ENCODE measurements around the gene GSTT4. TPM values are rescaled to one million over a fixed set of nuclear protein-coding genes. Genes with fewer than 3 reads are reported as not detected.

GSTT4 gene
- total and polyA plus RNA-seq, 2 of the 13 experiments (the other 11 are each of a cell fraction or from before 2014, with no cell fraction given), result 0.59 to 0.62 TPM

- TF ChIP-seq ETV5 (CRISPR knock-in tag; IDR thresholded peaks at IDR 0.05; ENCODE audit: borderline replicate concordance) (no peak), FOXA3 (CRISPR knock-in tag; IDR thresholded peaks at IDR 0.05) (peak; percentile 53; the same call in 1 of the 2 replicates), MBNL3 (CRISPR knock-in tag; conservative IDR thresholded peaks at IDR 0.05) (no peak), ZBTB44 (CRISPR knock-in tag; IDR thresholded peaks at IDR 0.05) (no peak), TBX3 (IDR thresholded peaks at IDR 0.05; ENCODE audit: borderline replicate concordance) (no peak), TOPORS (CRISPR knock-in tag; IDR thresholded peaks at IDR 0.05) (no peak), SNAPC5 (CRISPR knock-in tag; IDR thresholded peaks at IDR 0.05; ENCODE audit: borderline replicate concordance) (no peak), CC2D1A (CRISPR knock-in tag; IDR thresholded peaks at IDR 0.05) (no peak), SUZ12 (IDR thresholded peaks at IDR 0.05; ENCODE audit: low read depth, low read length) (no peak), ZNF784 (CRISPR knock-in tag; IDR thresholded peaks at IDR 0.05; ENCODE audit: borderline replicate concordance) (no peak), SPEN (CRISPR knock-in tag; IDR thresholded peaks at IDR 0.05; ENCODE audit: low read depth) (no peak), ZNF740 (CRISPR knock-in tag; IDR thresholded peaks at IDR 0.05) (no peak), ZNF512 (CRISPR knock-in tag; IDR thresholded peaks at IDR 0.05) (no peak), SMC3 (IDR thresholded peaks at IDR 0.05; ENCODE audit: low read length) (no peak; the same call in 1 of the 2 replicates), AFF4 (CRISPR knock-in tag; IDR thresholded peaks at IDR 0.05) (no peak), ZNF644 (CRISPR knock-in tag; IDR thresholded peaks at IDR 0.05; ENCODE audit: low read depth) (peak; percentile 58; the same call in 1 of the 2 replicates), FOSL2 (CRISPR knock-in tag; IDR thresholded peaks at IDR 0.05) (peak; percentile 31; the same call in 1 of the 2 replicates), ZNF282 (IDR thresholded peaks at IDR 0.05; ENCODE audit: partially characterized antibody) (no peak), PRDM4 (CRISPR knock-in tag; IDR thresholded peaks at IDR 0.05; ENCODE audit: borderline replicate concordance) (no peak), HDAC2 (CRISPR knock-in tag; IDR thresholded peaks at IDR 0.05) (0 out of 2 replicates have a peak, but pooled peaks have one; percentile 26)
Measured at GRCh38 chr22:23997092-23997491, 8.2 kb downstream of the GSTT4 start (continued).

Measured in HepG2 (cell line).